Activated CD8-positive, alpha-beta T cell treated with anti-CD3 and anti-CD28 coated beads, Interleukin-2, amount 10 ng/mL, durations not matched to agents 7 days and 5 days (primary cell): Measurements from ENCODE around the gene DYNLRB1. TPM values are rescaled to one million over a fixed set of nuclear protein-coding genes. Genes with fewer than 3 reads are reported as not detected.
"Not testable (repeated sequence)": the region's sequence is repeated elsewhere in the genome, so short reads cannot be mapped to it uniquely, and the experiment has no call there.

ENCODE experiments used
- ATAC-seq: fragments of 150-1000 bp; cut with Tn5 transposase; one replicate; pipeline ENCODE4 v1.10.0; 2021; ENCODE audit warnings: moderate library complexity
- CTCF ChIA-PET: fragments of 350-600 bp; sonication (Branson Sonifier 250); formaldehyde crosslinking; loops from one replicate; lab custom pipeline; 2021; ENCODE audit warnings: antibody characterized with exemption; lab: Charles Lee
- POLR2A ChIA-PET: fragments of 350-600 bp; sonication (Branson Sonifier 250); formaldehyde crosslinking; loops from one replicate; lab custom pipeline; 2021; ENCODE audit warnings: antibody characterized with exemption; lab: Charles Lee
- DNase-seq: peaks from one replicate; pipeline ENCODE4 v3.0.0-alpha.2; 2020
- H3K27ac Mint-ChIP-seq: one replicate; pipeline ENCODE4 v1.8.0; 2021; ENCODE audit warnings: mild to moderate bottlenecking, mixed read lengths
- H3K27me3 Mint-ChIP-seq: one replicate; pipeline ENCODE4 v1.8.0; 2021; ENCODE audit warnings: low read depth, mixed read lengths
- H3K36me3 Mint-ChIP-seq: one replicate; pipeline ENCODE4 v1.8.0; 2021; ENCODE audit warnings: low read depth, mixed read lengths
- H3K4me1 Mint-ChIP-seq: one replicate; pipeline ENCODE4 v1.8.0; 2021; ENCODE audit warnings: low read depth, mixed read lengths
- H3K4me3 Mint-ChIP-seq: one replicate; pipeline ENCODE4 v1.8.0; 2021; ENCODE audit warnings: mild to moderate bottlenecking, mixed read lengths
- H3K9me3 Mint-ChIP-seq: one replicate; pipeline ENCODE4 v1.8.0; 2022; ENCODE audit warnings: mixed read lengths; ENCODE audit not compliant: insufficient read depth
- total RNA-seq, 2 experiments: library from RNA; stranded (reverse); gene quantifications; one replicate each; pipeline ENCODE4 v1.2.3, GENCODE V29; 2021

The DYNLRB1 gene
- 100 to 1,000 TPM in 1 of 2 experiments, 10 to 100 TPM in 1; 91.9 to 103 TPM for total RNA-seq

DNA sequence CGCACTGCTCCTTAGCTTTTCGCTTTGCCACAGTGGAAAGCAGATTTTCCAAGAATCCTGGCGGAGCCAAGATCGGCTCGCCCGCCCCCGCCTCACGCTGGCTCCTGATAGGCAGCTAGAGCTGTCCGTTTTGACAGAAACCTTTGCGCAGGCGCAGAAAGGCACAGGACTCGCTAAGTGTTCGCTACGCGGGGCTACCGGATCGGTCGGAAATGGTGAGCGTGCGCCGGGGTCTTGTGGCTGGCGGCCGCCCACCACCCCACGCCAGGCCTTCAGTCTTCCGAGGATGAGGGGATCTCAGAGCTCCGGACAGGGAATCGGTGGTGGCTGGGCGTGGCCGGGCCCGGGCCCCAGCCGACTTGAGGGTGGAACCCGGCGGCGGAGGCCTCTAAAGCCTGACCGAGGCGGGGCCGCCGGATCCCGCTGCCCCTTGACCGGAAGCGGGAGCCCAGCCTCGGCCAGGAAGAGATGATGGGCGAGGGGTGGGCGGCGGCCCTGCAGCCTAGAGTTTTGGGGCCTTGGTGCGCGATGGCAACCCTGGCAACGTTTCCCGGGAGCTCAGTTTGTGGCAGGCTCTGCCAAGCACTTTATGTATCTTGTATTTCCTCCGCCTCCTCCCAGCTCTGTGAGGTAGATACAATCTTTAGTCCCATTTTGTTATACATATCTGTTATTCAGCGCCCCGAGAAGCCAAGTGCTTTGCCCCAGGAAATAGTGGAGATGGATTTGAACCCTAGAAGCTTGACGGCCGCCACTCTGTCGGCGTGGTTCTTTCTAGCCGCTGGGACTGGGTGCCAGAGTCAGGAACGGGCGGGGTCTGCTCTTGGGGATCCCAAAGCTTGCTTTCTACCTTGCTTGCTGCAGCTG is at the start of gene DYNLRB1:
DYNLRB1 (plus strand) TSS at position 176 of the 867 bp plus-strand sequence; CDS start at position 213, 37 bp downstream.
- Mint-ChIP-seq H3K27me3 (no peaks in the 10 kb centered on the region), H3K4me3 (peak within 1 kb of the TSS; percentile 98), H3K4me1 (peaks cover 31% of the 10 kb centered on the region), H3K27ac (peak within 1 kb of the TSS; percentile 98), H3K9me3 (no peaks in the 10 kb centered on the region), H3K36me3 (peaks cover 13% of the 10 kb centered on the region)
- peak; percentile 88 for ATAC-seq
- CTCF ChIA-PET, result interaction anchor here (0.6 to 5.6 kb wide), 22 partner anchors 10 to 630 kb away, joined by 3 to 124 read pairs (median 4); partner anchors contain the start of genes AHCY and EDEM2
- POLR2A ChIA-PET, result interaction anchor here (0.5 to 2.7 kb wide), 14 partner anchors 11 to 404 kb away, joined by 3 to 14 read pairs (median 3); partner anchors contain the start of genes AHCY, EIF2S2, ITCH and MAP1LC3A
- DNase-seq, result peak; percentile 97

DNA sequence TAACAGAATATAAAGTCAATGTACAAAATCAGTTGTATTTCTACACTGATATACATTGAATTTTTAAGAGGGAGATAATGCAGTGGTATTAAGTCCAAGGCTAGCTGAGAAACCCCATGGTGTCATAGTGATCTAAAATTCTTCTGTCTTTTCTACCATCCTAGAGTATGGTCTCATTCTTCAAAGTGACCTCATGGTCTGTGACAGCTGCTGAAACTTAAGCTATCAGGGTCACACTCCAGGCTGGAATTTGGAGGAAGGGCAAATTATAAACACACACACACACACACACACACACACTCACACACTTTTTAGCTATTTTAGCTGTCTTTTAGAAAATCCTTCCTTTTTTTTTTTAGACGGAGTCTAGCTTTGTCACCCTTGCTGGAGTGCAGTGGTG is 47.3 kb upstream of the DYNLRB1 start:
- H3K4me1 Mint-ChIP-seq, result no peaks in the 10 kb centered on the region
- POLR2A ChIA-PET, result interaction anchor here (0.6 to 0.7 kb wide), 4 partner anchors 87 to 985 kb away, joined by 3 to 4 read pairs (median 3); no protein-coding TSS in a partner anchor
- H3K27ac Mint-ChIP-seq, result no peak overlapping the region
- ATAC-seq (no peak), DNase-seq (no peak)
- H3K9me3 Mint-ChIP-seq, result no peaks in the 10 kb centered on the region
- CTCF ChIA-PET, result interaction anchor here (0.7 to 7.9 kb wide), 3 partner anchors 47 to 160 kb away, joined by 3 to 79 read pairs (median 4); partner anchors contain the start of gene DYNLRB1
- peaks cover 37% of the 10 kb centered on the region for H3K36me3 Mint-ChIP-seq
- no peak overlapping the region for H3K4me3 Mint-ChIP-seq
- H3K27me3 Mint-ChIP-seq, result no peaks in the 10 kb centered on the region

GRCh38 chr20:34472246-34472925 is 43.8 kb upstream of the DYNLRB1 start:
- Mint-ChIP-seq H3K27ac (no peak overlapping the region), H3K27me3 (no peaks in the 10 kb centered on the region), H3K4me3 (no peak overlapping the region), H3K36me3 (peaks cover 45% of the 10 kb centered on the region), H3K9me3 (no peaks in the 10 kb centered on the region), H3K4me1 (peaks cover 12% of the 10 kb centered on the region)
- DNase-seq (no peak), ATAC-seq (no peak)
- ChIA-PET CTCF (interaction anchor here (1.0 to 7.9 kb wide), 3 partner anchors 30 to 160 kb away, joined by 3 to 79 read pairs (median 3); no protein-coding TSS in a partner anchor), POLR2A (no interaction called here)

GRCh38 chr20:34473262-34473883 is 42.8 kb upstream of the DYNLRB1 start:
- POLR2A ChIA-PET, result no interaction called here
- no peak overlapping the region for H3K27ac Mint-ChIP-seq

DNA sequence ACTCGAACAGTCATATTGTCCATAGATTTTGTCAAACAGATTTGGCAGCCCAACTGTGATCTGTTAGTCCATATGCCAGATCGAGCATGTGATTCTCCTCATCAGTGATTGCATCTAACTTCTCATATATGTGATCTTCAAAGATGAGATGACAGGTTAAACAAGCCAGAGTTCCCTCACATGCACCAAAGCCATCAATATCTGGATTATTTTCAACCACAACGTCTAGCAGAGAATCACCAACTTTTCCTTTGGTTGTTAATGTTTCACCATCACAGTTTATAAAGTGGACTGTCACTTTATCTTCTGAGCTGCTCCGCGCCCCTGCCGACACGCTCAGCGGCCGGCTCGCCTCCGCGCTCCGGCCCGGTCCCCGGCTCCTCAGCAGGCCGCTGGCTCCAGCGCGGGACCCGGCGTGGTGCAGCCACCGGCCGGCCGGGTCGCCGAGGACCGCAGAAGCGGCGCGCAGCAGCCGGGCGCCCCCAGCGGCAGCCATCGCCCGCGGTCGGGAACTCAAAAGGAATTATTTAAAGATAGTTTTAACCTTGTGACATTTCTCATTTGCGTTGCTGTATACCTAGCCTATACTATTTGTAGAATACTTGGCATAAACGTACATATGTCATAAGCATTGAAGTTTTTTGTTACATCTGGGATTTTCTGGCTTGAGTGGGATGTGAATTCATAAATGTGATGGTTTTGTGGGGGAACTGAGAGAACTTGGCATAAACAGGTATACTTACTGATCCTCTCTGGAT is 40.1 kb upstream of the DYNLRB1 start:
- DNase-seq (peak; percentile 37), ATAC-seq (peak; percentile 79)
- Mint-ChIP-seq H3K27me3 (no peaks in the 10 kb centered on the region), H3K4me1 (peaks cover 16% of the 10 kb centered on the region), H3K9me3 (no peaks in the 10 kb centered on the region), H3K4me3 (no peak overlapping the region), H3K36me3 (peaks cover 64% of the 10 kb centered on the region), H3K27ac (no peak overlapping the region)
- ChIA-PET CTCF (interaction anchor here (1.3 to 3.2 kb wide), 3 partner anchors 128 to 294 kb away, joined by 3 to 23 read pairs (median 5); no protein-coding TSS in a partner anchor), POLR2A (no interaction called here)

More at GRCh38 chr20:34473262-34473883, 42.8 kb upstream of the DYNLRB1 start:
- no peaks in the 10 kb centered on the region for H3K9me3 Mint-ChIP-seq
- CTCF ChIA-PET, result interaction anchor here (0.6 to 7.9 kb wide), 5 partner anchors 31 to 161 kb away, joined by 3 to 79 read pairs (median 3); no protein-coding TSS in a partner anchor
- peaks cover 52% of the 10 kb centered on the region for H3K36me3 Mint-ChIP-seq
- ATAC-seq, result no peak
- peaks cover 12% of the 10 kb centered on the region for H3K4me1 Mint-ChIP-seq
- DNase-seq, result peak; percentile 52
- H3K4me3 Mint-ChIP-seq, result no peak overlapping the region
- no peaks in the 10 kb centered on the region for H3K27me3 Mint-ChIP-seq

DNA sequence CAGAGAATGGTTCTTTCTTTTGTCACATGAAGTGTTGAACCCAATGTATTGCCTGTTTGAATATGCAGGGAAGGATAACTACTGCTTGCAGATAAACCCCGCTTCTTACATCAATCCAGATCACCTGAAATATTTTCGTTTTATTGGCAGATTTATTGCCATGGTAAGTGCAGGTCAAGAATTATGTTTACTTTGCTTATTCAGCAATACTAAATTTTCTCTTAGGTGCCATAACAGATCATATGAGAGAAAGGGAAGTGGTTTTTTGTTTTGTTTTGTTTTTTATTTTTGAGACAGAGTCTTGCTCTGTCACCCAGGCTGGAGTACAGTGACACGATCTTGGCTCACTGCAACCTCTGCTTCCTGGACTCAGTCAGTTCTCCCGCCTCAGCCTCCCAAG is 36.6 kb upstream of the DYNLRB1 start:
- no peak for DNase-seq
- ChIA-PET CTCF (interaction anchor here (1.1 kb wide), 1 partner anchor 167 kb away, joined by 4 read pairs; no protein-coding TSS in a partner anchor), POLR2A (no interaction called here)
- Mint-ChIP-seq H3K27me3 (no peaks in the 10 kb centered on the region), H3K36me3 (peaks cover 75% of the 10 kb centered on the region), H3K9me3 (peaks cover 8% of the 10 kb centered on the region), H3K27ac (no peak overlapping the region), H3K4me1 (peaks cover 16% of the 10 kb centered on the region), H3K4me3 (no peak overlapping the region)
- no peak for ATAC-seq

GRCh38 chr20:34482154-34482553 is 34.1 kb upstream of the DYNLRB1 start:
- H3K4me3 Mint-ChIP-seq, H3K27ac Mint-ChIP-seq, ATAC-seq, DNase-seq, H3K9me3 Mint-ChIP-seq, POLR2A ChIA-PET, H3K27me3 Mint-ChIP-seq, H3K4me1 Mint-ChIP-seq: not testable (repeated sequence)
- peaks cover 69% of the 10 kb centered on the region for H3K36me3 Mint-ChIP-seq
- CTCF ChIA-PET, result interaction anchor here (1.5 kb wide), 1 partner anchor 170 kb away, joined by 4 read pairs; no protein-coding TSS in a partner anchor

GRCh38 chr20:34483585-34484220 is 32.5 kb upstream of the DYNLRB1 start:
- H3K36me3 Mint-ChIP-seq, result peaks cover 70% of the 10 kb centered on the region
- H3K4me1 Mint-ChIP-seq, H3K9me3 Mint-ChIP-seq, ATAC-seq, DNase-seq, POLR2A ChIA-PET, H3K4me3 Mint-ChIP-seq, H3K27ac Mint-ChIP-seq, H3K27me3 Mint-ChIP-seq: not testable (repeated sequence)
- CTCF ChIA-PET, result interaction anchor here (1.6 kb wide), 1 partner anchor 171 kb away, joined by 8 read pairs; no protein-coding TSS in a partner anchor

- H3K4me3 Mint-ChIP-seq, result no peak overlapping the region
- no peaks in the 10 kb centered on the region for H3K27me3 Mint-ChIP-seq
- DNase-seq (no peak), ATAC-seq (no peak)
- ChIA-PET CTCF (interaction anchor here (1.5 to 1.6 kb wide), 4 partner anchors 31 to 285 kb away, joined by 3 to 8 read pairs (median 4); partner anchors contain the start of gene DYNLRB1), POLR2A (no interaction called here)
- H3K36me3 Mint-ChIP-seq, result peaks cover 69% of the 10 kb centered on the region
- no peak overlapping the region for H3K27ac Mint-ChIP-seq
- no peaks in the 10 kb centered on the region for H3K4me1 Mint-ChIP-seq
- H3K9me3 Mint-ChIP-seq, result peaks cover 8% of the 10 kb centered on the region
These were observed 31.1 kb upstream of the DYNLRB1 start for GRCh38 chr20:34485068-34485634.
